Stomach smooth muscle (tissue), 2 donors: ENCODE results near the gene POLR1D.

Experiments
- H3K27ac ChIP-seq: one replicate; pipeline ENCODE4 v1.7.0; 2013; ENCODE audit warnings: mild to moderate bottlenecking, low read length, inconsistent platforms
- H3K27me3 ChIP-seq, 2 donors: one replicate each; pipeline ENCODE4 v1.7.0; 2013; ENCODE audit warnings: low read length in 2 of 2; ENCODE audit not compliant: insufficient read depth in 2 of 2, control insufficient read depth in 1 of 2
- H3K36me3 ChIP-seq, 2 donors: one replicate each; pipeline ENCODE4 v1.7.0; 2013; ENCODE audit warnings: low read length in 2 of 2; ENCODE audit not compliant: control insufficient read depth in 2 of 2, insufficient read depth in 2 of 2
- H3K4me1 ChIP-seq: one replicate; pipeline ENCODE4 v1.7.0; 2013; ENCODE audit warnings: low read length; ENCODE audit not compliant: control insufficient read depth, insufficient read depth
- H3K4me3 ChIP-seq, 2 donors: one replicate each; pipeline ENCODE4 v1.7.0; 2013; ENCODE audit warnings: low read length in 2 of 2
- H3K9ac ChIP-seq, 2 donors: one replicate each; pipeline ENCODE4 v1.7.0; 2013; ENCODE audit warnings: low read length in 2 of 2, mild to moderate bottlenecking in 1 of 2
- H3K9me3 ChIP-seq, 2 donors: one replicate each; pipeline ENCODE4 v1.7.0; 2013; ENCODE audit warnings: low read length in 2 of 2; ENCODE audit not compliant: control insufficient read depth in 2 of 2
- donor health status: healthy.
- donor health status: Pancreatic carcinoma.

Gene POLR1D

GRCh38 chr13:27638521-27638920 is 16.8 kb downstream of the POLR1D start:
- peak overlapping the region; percentile 26 for H3K27ac ChIP-seq
- no peaks in the 10 kb centered on the region for H3K27me3 ChIP-seq
- no peaks in the 10 kb centered on the region for H3K9me3 ChIP-seq
- no peak overlapping the region for H3K4me3 ChIP-seq
- no peak overlapping the region for H3K9ac ChIP-seq
- no peaks in the 10 kb centered on the region for H3K36me3 ChIP-seq
- peaks cover 9% of the 10 kb centered on the region for H3K4me1 ChIP-seq

- H3K27ac ChIP-seq = peak overlapping the region; percentile 42
- peaks cover 10% of the 10 kb centered on the region for H3K4me1 ChIP-seq
- no peak overlapping the region for H3K4me3 ChIP-seq
- H3K9ac ChIP-seq = no peak overlapping the region
- no peaks in the 10 kb centered on the region for H3K36me3 ChIP-seq
- no peaks in the 10 kb centered on the region for H3K9me3 ChIP-seq
- H3K27me3 ChIP-seq = no peaks in the 10 kb centered on the region
These were observed 17.5 kb downstream of the POLR1D start for GRCh38 chr13:27639186-27639585.

DNA sequence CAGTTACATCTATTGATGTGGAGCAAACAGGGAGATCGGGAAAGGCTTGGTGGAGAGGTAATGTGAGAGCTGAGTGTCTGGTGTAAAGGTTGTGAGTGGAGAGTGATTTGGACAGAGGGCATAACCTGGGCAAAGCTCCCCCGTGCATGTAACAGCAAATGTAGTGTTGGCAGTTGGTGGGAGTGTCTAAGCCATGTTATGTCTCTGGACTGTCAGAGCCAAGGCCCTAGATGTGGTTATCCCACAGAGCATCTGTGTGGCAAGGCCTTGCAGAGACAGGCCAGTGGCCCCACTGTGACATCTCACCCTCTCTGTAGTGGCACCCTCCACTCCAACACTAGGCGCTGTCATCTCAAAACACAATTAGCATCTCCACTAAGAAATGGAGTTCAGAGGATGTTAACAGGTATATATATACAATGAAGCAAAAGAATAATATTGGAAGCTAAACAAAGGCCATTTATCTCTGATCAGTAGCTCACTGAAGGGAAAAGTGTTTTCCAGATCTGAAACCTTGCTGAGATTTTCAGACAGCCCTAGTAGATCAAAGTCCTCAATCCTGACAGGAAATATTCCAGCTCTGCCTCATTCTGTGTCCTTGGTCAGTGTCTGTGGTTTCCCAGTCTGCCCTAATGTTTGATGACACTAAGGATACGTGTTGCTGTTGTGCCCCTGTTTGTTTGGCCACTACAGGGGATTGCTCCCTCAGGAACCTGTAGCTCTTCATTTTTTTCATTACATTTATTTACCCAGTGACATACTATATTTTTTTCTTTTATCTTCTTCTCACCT is 20.2 kb downstream of the POLR1D start:
- Histone ChIP-seq H3K27me3 (no peaks in the 10 kb centered on the region), H3K9ac (no peak overlapping the region), H3K27ac (no peak overlapping the region), H3K36me3 (no peaks in the 10 kb centered on the region), H3K4me3 (no peak overlapping the region), H3K9me3 (no peaks in the 10 kb centered on the region), H3K4me1 (peaks cover 14% of the 10 kb centered on the region)

- Histone ChIP-seq H3K36me3 (peaks cover 0 to 2% of the 10 kb centered on the region in 2 donors), H3K27me3 (no peaks in the 10 kb centered on the region), H3K4me1 (peaks cover 7% of the 10 kb centered on the region), H3K27ac (peak overlapping the region; percentile 0), H3K4me3 (no peak overlapping the region), H3K9me3 (no peaks in the 10 kb centered on the region), H3K9ac (no peak overlapping the region)
These were observed 21.8 kb downstream of the POLR1D start for GRCh38 chr13:27643334-27644132.

DNA sequence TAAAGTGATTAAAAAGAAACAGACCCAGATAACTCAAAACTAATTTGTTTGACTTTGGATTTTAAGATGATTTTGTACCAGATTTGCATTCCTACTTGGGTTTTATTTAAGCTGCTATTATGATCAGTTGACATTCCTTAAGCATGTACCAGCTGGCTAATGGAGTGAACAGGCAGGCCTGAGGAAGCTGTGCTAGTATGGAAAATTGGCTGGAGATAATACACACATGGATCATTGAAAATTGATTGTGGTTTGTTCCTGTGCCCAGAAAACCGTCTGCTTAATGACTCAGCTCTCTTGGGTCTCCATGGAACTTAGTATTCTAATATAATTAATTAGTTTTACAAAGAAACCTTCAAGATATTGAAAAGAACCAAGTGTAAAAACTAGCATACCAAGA is 22.6 kb downstream of the POLR1D start:
- Histone ChIP-seq H3K9me3 (no peaks in the 10 kb centered on the region), H3K27ac (no peak overlapping the region), H3K4me1 (peaks cover 5% of the 10 kb centered on the region)

GRCh38 chr13:27650312-27650711 is 28.6 kb downstream of the POLR1D start:
- Histone ChIP-seq H3K27ac (no peak overlapping the region), H3K4me3 (peak overlapping the region in 1 of 2 donors; percentile 34), H3K27me3 (no peaks in the 10 kb centered on the region), H3K4me1 (peaks cover 3% of the 10 kb centered on the region), H3K36me3 (peaks cover 10 to 21% of the 10 kb centered on the region in 2 donors), H3K9ac (no peak overlapping the region), H3K9me3 (peaks cover 7 to 9% of the 10 kb centered on the region in 2 donors)

More for the DNA sequence above, 22.6 kb downstream of the POLR1D start:
- H3K27me3 ChIP-seq = no peaks in the 10 kb centered on the region
- no peak overlapping the region for H3K9ac ChIP-seq
- peaks cover 0 to 6% of the 10 kb centered on the region in 2 donors for H3K36me3 ChIP-seq
- H3K4me3 ChIP-seq = no peak overlapping the region

GRCh38 chr13:27654059-27654458 is 32.4 kb downstream of the POLR1D start:
- no peak overlapping the region for H3K9ac ChIP-seq
- no peak overlapping the region for H3K27ac ChIP-seq
- H3K9me3 ChIP-seq = peaks cover 7 to 9% of the 10 kb centered on the region in 2 donors
- H3K4me1 ChIP-seq = no peaks in the 10 kb centered on the region
- no peak overlapping the region for H3K4me3 ChIP-seq
- peaks cover 10 to 15% of the 10 kb centered on the region in 2 donors for H3K36me3 ChIP-seq
- H3K27me3 ChIP-seq = no peaks in the 10 kb centered on the region

DNA sequence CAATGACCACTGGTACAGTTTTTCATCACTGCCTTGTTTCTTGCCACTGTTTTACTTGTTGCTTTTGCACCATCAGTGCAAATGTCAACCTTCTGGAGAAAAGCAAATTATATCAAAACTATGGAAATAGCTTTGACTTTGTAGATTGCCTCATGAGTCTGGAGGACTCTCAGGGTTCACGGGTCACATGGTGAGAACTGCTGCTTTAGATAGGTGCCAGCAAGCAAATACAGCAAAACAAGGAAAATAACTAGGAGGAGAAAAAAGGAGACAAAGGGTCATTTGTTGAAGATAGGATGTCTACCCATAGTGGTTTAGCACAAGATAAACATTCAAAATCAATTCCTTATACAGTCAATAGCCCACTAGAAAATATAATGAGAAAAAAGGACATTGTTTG is 33.1 kb downstream of the POLR1D start:
- no peak overlapping the region for H3K27ac ChIP-seq
- H3K4me3 ChIP-seq = no peak overlapping the region
- H3K36me3 ChIP-seq = peaks cover 7 to 14% of the 10 kb centered on the region in 2 donors
- H3K9ac ChIP-seq = no peak overlapping the region
- H3K4me1 ChIP-seq = no peaks in the 10 kb centered on the region
- no peaks in the 10 kb centered on the region for H3K27me3 ChIP-seq
- H3K9me3 ChIP-seq = peaks cover 7% of the 10 kb centered on the region in 2 donors

DNA sequence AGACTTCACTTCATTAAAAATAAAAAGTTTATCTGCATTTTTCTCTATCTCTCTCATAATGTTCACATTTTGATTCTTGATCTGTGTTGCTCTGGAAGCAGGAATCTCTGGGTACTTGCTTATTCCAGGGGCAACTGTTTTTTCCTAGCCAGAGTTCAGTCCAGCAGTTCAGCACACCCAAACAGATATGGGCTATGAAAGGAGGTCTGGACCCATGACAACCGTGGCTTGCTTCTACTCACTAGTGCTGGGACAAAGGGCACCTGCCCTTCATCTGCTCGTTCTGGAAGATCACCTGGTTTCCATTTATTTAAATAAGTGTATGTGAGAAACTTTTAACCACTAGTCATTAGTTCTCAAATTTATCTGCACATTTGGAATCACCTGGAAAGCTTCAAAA is 36.0 kb downstream of the POLR1D start:
- Histone ChIP-seq H3K4me3 (no peak overlapping the region), H3K4me1 (no peaks in the 10 kb centered on the region), H3K9ac (no peak overlapping the region), H3K9me3 (no peaks in the 10 kb centered on the region), H3K27me3 (no peaks in the 10 kb centered on the region), H3K36me3 (peaks cover 2 to 4% of the 10 kb centered on the region in 2 donors), H3K27ac (no peak overlapping the region)

GRCh38 chr13:27658546-27658945 is 36.9 kb downstream of the POLR1D start:
- no peaks in the 10 kb centered on the region for H3K9me3 ChIP-seq
- H3K36me3 ChIP-seq = peaks cover 2 to 4% of the 10 kb centered on the region in 2 donors
- no peaks in the 10 kb centered on the region for H3K27me3 ChIP-seq
- H3K4me3 ChIP-seq = no peak overlapping the region
- no peaks in the 10 kb centered on the region for H3K4me1 ChIP-seq
- no peak overlapping the region for H3K27ac ChIP-seq
- H3K9ac ChIP-seq = no peak overlapping the region
